PC-3 (cell line): ENCODE results near the gene MAMLD1. TPM values are rescaled to one million over a fixed set of nuclear protein-coding genes. Genes with fewer than 3 reads are reported as not detected.

Source experiments
- ATAC-seq: fragments of 200-7000 bp; cut with Tn5 transposase; 2 replicates; pipeline ENCODE4 v1.9.1; 2020; ENCODE audit warnings: mild to moderate bottlenecking, moderate library complexity
- BruUV-seq: library from RNA; stranded (reverse); fragments of 400-500 nt; replicated peaks from 2 replicates; lab custom pipeline; 2021; lab: Mats Ljungman, UMichigan
- CTCF ChIA-PET: fragments of 300-600 bp; sonication (Branson Sonifier 250); formaldehyde crosslinking; loops from one replicate; lab custom pipeline; 2022; ENCODE audit warnings: antibody characterized with exemption; lab: Charles Lee
- POLR2A ChIA-PET: fragments of 300-600 bp; sonication (Branson Sonifier 250); formaldehyde crosslinking; loops from one replicate; lab custom pipeline; 2022; ENCODE audit warnings: antibody characterized with exemption; ENCODE audit not compliant: unreplicated experiment; lab: Charles Lee
- DNase-seq: peaks from one replicate; pipeline ENCODE4 v3.0.0-alpha.2; 2015
- H2AFZ ChIP-seq: fragments of 300-600 bp; sonication (generic); 2 replicates; pipeline ENCODE4 v1.6.0; 2016; ENCODE audit warnings: antibody characterized with exemption, low read length
- H3F3A ChIP-seq: fragments of 300-600 bp; sonication (generic); one replicate; pipeline ENCODE4 v1.6.0; 2017; ENCODE audit warnings: antibody characterized with exemption, low read length, control low read depth, mild to moderate bottlenecking; ENCODE audit not compliant: unreplicated experiment
- H3K27ac ChIP-seq: fragments of 300-600 bp; sonication (generic); 2 replicates; pipeline ENCODE4 v1.5.1; 2016; ENCODE audit warnings: mild to moderate bottlenecking, low read length
- H3K27me3 ChIP-seq: fragments of 300-600 bp; sonication (generic); 2 replicates; pipeline ENCODE4 v1.6.1; 2016; ENCODE audit warnings: low read length, mixed read lengths
- H3K36me3 ChIP-seq: fragments of 300-600 bp; sonication (generic); 2 replicates; pipeline ENCODE4 v1.6.1; 2016; ENCODE audit warnings: low read depth, mixed run types, low read length, mixed read lengths
- H3K4me1 ChIP-seq: fragments of 300-600 bp; sonication (generic); 2 replicates; pipeline ENCODE4 v1.5.1; 2016; ENCODE audit warnings: low read length; ENCODE audit not compliant: insufficient read depth
- H3K4me2 ChIP-seq: fragments of 300-600 bp; sonication (generic); 2 replicates; pipeline ENCODE4 v1.6.0; 2016; ENCODE audit warnings: low read length
- H3K4me3 ChIP-seq: fragments of 300-600 bp; sonication (generic); 2 replicates; pipeline ENCODE4 v1.5.1; 2016; ENCODE audit warnings: mild to moderate bottlenecking, low read length, mixed read lengths
- H3K79me2 ChIP-seq: fragments of 300-600 bp; sonication (generic); 2 replicates; pipeline ENCODE4 v1.6.1; 2017; ENCODE audit warnings: low read length, mixed read lengths
- H3K9ac ChIP-seq: fragments of 300-600 bp; sonication (generic); 2 replicates; pipeline ENCODE4 v1.6.0; 2016; ENCODE audit warnings: mild to moderate bottlenecking, low read length
- H3K9me2 ChIP-seq: fragments of 300-600 bp; sonication (generic); replicated peaks from 2 replicates; pipeline ENCODE4 v1.6.1; 2016; ENCODE audit warnings: mixed run types, low read length, mixed read lengths
- H3K9me3 ChIP-seq: fragments of 300-600 bp; sonication (generic); 2 replicates; pipeline ENCODE4 v1.6.1; 2016; ENCODE audit warnings: low read length, mixed read lengths
- H4K20me1 ChIP-seq: fragments of 300-600 bp; sonication (generic); 2 replicates; pipeline ENCODE4 v1.6.1; 2016; ENCODE audit warnings: low read length, mixed read lengths
- EZH2 ChIP-seq: fragments of 300-600 bp; sonication (generic); IDR thresholded peaks from one replicate; pipeline ENCODE4 v1.6.1; 2017; ENCODE audit warnings: antibody characterized with exemption, mild to moderate bottlenecking, low read length; ENCODE audit not compliant: unreplicated experiment
- EZH2phosphoT487 ChIP-seq: fragments of 300-600 bp; sonication (generic); IDR thresholded peaks from 2 replicates; pipeline ENCODE4 v1.6.1; 2018; ENCODE audit warnings: mild to moderate bottlenecking, antibody characterized with exemption, low read length, borderline replicate concordance
- intact Hi-C: fragments of 100-400 bp; cut with micrococcal nuclease; formaldehyde crosslinking; loops from 2 replicates; pipeline ENCODE4 v1.9.0; 2023
- total RNA-seq: library from RNA; depleted of rRNA; stranded (reverse); fragments of >200 nt; gene quantifications from 2 replicates; pipeline ENCODE4 v1.2.3, GENCODE V29; 2014; rRNA removed
- TF ChIP-seq, protein P1 (sequence below): fragments of 300-600 bp; sonication (generic); conservative IDR thresholded peaks from 2 replicates; pipeline ENCODE4 v1.5.1; 2017; ENCODE audit warnings: antibody characterized with exemption, low read depth, mild to moderate bottlenecking, low read length

MAMLD1 gene
- total RNA-seq, 1 experiment from 2014 or later: 2.8 TPM

DNA sequence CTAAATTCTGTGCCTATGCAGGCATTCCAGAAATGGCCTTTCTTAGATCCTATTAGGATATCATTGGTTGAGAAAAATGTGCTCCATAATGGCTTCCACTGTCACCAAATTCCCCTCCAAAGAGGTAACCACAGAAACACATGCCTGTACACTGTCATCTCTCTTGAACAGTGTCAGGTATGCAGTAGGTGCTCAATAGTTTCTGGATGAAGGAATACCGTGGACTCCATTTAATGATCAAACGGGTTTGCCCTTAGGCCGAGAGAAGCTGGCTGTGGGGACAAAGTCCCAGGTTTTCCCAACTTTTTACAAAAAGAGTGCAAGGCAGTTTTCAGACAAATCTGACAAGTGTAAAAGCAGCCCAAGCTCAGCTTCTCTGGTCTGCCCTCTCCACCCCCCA, 188.8 kb downstream of the MAMLD1 start:
- no TSS peak for BruUV-seq
- Histone ChIP-seq H3K79me2 (no peaks in the 10 kb centered on the region), H2AFZ (no peak overlapping the region), H4K20me1 (no peaks in the 10 kb centered on the region), H3K36me3 (no peaks in the 10 kb centered on the region), H3K4me2 (no peak overlapping the region), H3K9me3 (no peaks in the 10 kb centered on the region), H3K4me3 (no peak overlapping the region), H3F3A (no peaks in the 10 kb centered on the region), H3K9me2 (no peaks in the 10 kb centered on the region), H3K27ac (no peak overlapping the region), H3K4me1 (peaks cover 12% of the 10 kb centered on the region), H3K27me3 (no peaks in the 10 kb centered on the region), H3K9ac (no peak overlapping the region)
- intact Hi-C loops: no loop called here
- no peak for ATAC-seq
- DNase-seq: no peak
- TF ChIP-seq, protein P1, sequence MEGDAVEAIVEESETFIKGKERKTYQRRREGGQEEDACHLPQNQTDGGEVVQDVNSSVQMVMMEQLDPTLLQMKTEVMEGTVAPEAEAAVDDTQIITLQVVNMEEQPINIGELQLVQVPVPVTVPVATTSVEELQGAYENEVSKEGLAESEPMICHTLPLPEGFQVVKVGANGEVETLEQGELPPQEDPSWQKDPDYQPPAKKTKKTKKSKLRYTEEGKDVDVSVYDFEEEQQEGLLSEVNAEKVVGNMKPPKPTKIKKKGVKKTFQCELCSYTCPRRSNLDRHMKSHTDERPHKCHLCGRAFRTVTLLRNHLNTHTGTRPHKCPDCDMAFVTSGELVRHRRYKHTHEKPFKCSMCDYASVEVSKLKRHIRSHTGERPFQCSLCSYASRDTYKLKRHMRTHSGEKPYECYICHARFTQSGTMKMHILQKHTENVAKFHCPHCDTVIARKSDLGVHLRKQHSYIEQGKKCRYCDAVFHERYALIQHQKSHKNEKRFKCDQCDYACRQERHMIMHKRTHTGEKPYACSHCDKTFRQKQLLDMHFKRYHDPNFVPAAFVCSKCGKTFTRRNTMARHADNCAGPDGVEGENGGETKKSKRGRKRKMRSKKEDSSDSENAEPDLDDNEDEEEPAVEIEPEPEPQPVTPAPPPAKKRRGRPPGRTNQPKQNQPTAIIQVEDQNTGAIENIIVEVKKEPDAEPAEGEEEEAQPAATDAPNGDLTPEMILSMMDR: no peak
- TF ChIP-seq EZH2 (no peak), EZH2phosphoT487 (no peak)
- CTCF ChIA-PET: no interaction called here
- POLR2A ChIA-PET: no interaction called here

DNA sequence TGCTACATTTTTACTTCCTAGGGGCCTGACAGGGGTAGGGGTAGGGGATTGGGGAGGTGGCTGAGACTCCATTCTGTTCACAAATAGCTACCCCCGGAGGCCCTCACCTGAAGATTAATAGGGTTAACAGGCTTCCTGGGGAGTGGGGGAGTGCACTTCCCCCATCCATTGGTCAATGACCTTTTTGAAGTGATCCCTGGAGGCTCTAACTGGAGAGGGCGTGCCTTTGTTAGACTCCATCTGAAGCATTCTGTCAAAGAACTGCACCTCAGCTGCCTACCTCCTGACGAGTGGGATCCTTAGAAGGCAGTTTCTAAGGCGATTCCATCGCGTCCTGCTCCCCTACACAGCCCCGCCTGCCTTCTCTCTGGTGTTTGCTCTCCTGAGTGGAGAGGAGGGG, 195.3 kb downstream of the MAMLD1 start:
- Histone ChIP-seq H3K27ac (no peak overlapping the region), H3K36me3 (no peaks in the 10 kb centered on the region), H3K79me2 (no peaks in the 10 kb centered on the region), H2AFZ (no peak overlapping the region), H4K20me1 (no peaks in the 10 kb centered on the region), H3K9ac (no peak overlapping the region), H3K27me3 (no peaks in the 10 kb centered on the region), H3K4me3 (no peak overlapping the region), H3K9me3 (no peaks in the 10 kb centered on the region), H3K4me2 (no peak overlapping the region), H3F3A (no peaks in the 10 kb centered on the region), H3K4me1 (no peaks in the 10 kb centered on the region), H3K9me2 (no peaks in the 10 kb centered on the region)
- no peak for ATAC-seq
- BruUV-seq: no TSS peak
- DNase-seq: no peak
- POLR2A ChIA-PET: no interaction called here
- TF ChIP-seq EZH2phosphoT487 (no peak), EZH2 (no peak)
- TF ChIP-seq, protein P1: no peak
- CTCF ChIA-PET: no interaction called here
- intact Hi-C loops: no loop called here

Other genes with a start within 250 kb of the MAMLD1 start
- 5.5 and 13.7 TPM in 2 replicates for gene MTM1, start 205.3 kb downstream of the MAMLD1 start, total RNA-seq